ENCODE results near the gene B3GNT7.

B3GNT7 gene

GRCh38 chr2:231384970-231385369, 10.5 kb upstream of the B3GNT7 start:
- Histone ChIP-seq H3K27me3 (ENCODE audit: control insufficient read depth in 3 of 3, insufficient read depth in 3 of 3, low read depth in 1 of 3, low read length in 3 of 3) (no peaks in the 10 kb centered on the region), H3K36me3 (replicated peaks in 1 of 2; ENCODE audit: control insufficient read depth in 2 of 2, insufficient read depth in 2 of 2, low read length in 2 of 2) (no peaks in the 10 kb centered on the region), H3K9ac (ENCODE audit: low read depth, low read length, poor library complexity) (no peak overlapping the region), H2AK5ac (ENCODE audit: low read depth, low read length) (no peak overlapping the region), H2BK15ac (ENCODE audit: low read length) (no peak overlapping the region), H3K27ac (replicated peaks; ENCODE audit: low read length) (no peak overlapping the region), H3K14ac (ENCODE audit: low read length) (no peak overlapping the region), H3K4me3 (ENCODE audit: low read length in 2 of 2) (no peak overlapping the region), H3K4me1 (ENCODE audit: control insufficient read depth in 2 of 2, insufficient read depth in 1 of 2, low read depth in 1 of 2, low read length in 2 of 2) (peaks cover 0 to 3% of the 10 kb centered on the region in 2 donors), H2BK120ac (ENCODE audit: low read depth, low read length) (no peak overlapping the region), H3K79me1 (ENCODE audit: low read depth, low read length) (no peaks in the 10 kb centered on the region), H2BK12ac (ENCODE audit: low read length) (no peak overlapping the region), H3K4me2 (ENCODE audit: insufficient read depth, low read length, poor library complexity, severe bottlenecking) (no peak overlapping the region), H3K9me3 (replicated peaks in 1 of 2; ENCODE audit: control insufficient read depth in 2 of 2, insufficient read depth in 1 of 2, low read depth in 1 of 2, low read length in 2 of 2) (peaks cover 0 to 8% of the 10 kb centered on the region in 2 donors), H2AFZ (ENCODE audit: low read length) (no peak overlapping the region), H4K91ac (ENCODE audit: low read depth, low read length, poor library complexity) (no peak overlapping the region), H3K23ac (ENCODE audit: low read depth, low read length, poor library complexity) (no peak overlapping the region), H2BK5ac (ENCODE audit: low read length) (no peak overlapping the region), H3K18ac (ENCODE audit: low read length) (no peak overlapping the region), H3K4ac (ENCODE audit: low read length) (no peak overlapping the region), H4K8ac (ENCODE audit: low read depth, low read length) (no peak overlapping the region)
- DNase-seq (ENCODE audit: low spot score): no peak
- WGBS, 2 donors (ENCODE audit: extremely low coverage in 2 of 2, insufficient read length in 2 of 2, insufficient replicate concordance in 1 of 2): no CpG with 5 or more reads among the region's 2 CpGs

DNA sequence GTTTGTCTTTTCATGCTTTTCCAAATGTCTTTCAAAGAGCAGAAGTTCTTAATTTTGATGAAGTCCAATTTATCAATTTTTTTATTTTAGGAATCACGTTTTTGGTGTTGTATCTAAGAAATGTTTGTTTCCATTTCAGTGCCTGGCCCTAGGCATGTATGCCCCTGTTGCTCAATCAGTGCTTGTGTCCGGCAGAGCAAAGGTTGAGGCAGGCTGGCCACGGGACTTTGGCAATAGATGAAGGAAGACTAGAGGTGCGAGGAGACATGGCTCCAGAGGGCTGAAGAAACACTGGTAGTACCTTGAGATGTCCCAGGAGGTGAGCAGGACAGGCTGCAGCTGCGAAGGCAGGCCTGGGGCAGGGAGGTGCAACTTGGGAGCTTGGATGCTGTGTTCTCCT, 10.1 kb upstream of the B3GNT7 start:
- Histone ChIP-seq H4K91ac (ENCODE audit: low read depth, low read length, poor library complexity) (no peak overlapping the region), H3K9ac (ENCODE audit: low read depth, low read length, poor library complexity) (no peak overlapping the region), H3K23ac (ENCODE audit: low read depth, low read length, poor library complexity) (no peak overlapping the region), H3K27ac (replicated peaks; ENCODE audit: low read length) (no peak overlapping the region), H3K4ac (ENCODE audit: low read length) (no peak overlapping the region), H3K9me3 (replicated peaks in 1 of 2; ENCODE audit: control insufficient read depth in 2 of 2, insufficient read depth in 1 of 2, low read depth in 1 of 2, low read length in 2 of 2) (peaks cover 0 to 8% of the 10 kb centered on the region in 2 donors), H2BK15ac (ENCODE audit: low read length) (no peak overlapping the region), H3K36me3 (replicated peaks in 1 of 2; ENCODE audit: control insufficient read depth in 2 of 2, insufficient read depth in 2 of 2, low read length in 2 of 2) (no peaks in the 10 kb centered on the region), H2BK120ac (ENCODE audit: low read depth, low read length) (no peak overlapping the region), H2BK12ac (ENCODE audit: low read length) (no peak overlapping the region), H3K4me2 (ENCODE audit: insufficient read depth, low read length, poor library complexity, severe bottlenecking) (no peak overlapping the region), H3K79me1 (ENCODE audit: low read depth, low read length) (no peaks in the 10 kb centered on the region), H4K8ac (ENCODE audit: low read depth, low read length) (no peak overlapping the region), H3K14ac (ENCODE audit: low read length) (no peak overlapping the region), H3K4me1 (ENCODE audit: control insufficient read depth in 2 of 2, insufficient read depth in 1 of 2, low read depth in 1 of 2, low read length in 2 of 2) (peaks cover 0 to 2% of the 10 kb centered on the region in 2 donors), H3K27me3 (ENCODE audit: control insufficient read depth in 3 of 3, insufficient read depth in 3 of 3, low read depth in 1 of 3, low read length in 3 of 3) (no peaks in the 10 kb centered on the region), H3K18ac (ENCODE audit: low read length) (no peak overlapping the region), H3K4me3 (ENCODE audit: low read length in 2 of 2) (peak overlapping the region in 1 of 2 donors; percentile 31), H2AK5ac (ENCODE audit: low read depth, low read length) (no peak overlapping the region), H2AFZ (ENCODE audit: low read length) (no peak overlapping the region), H2BK5ac (ENCODE audit: low read length) (no peak overlapping the region)
- no CpG with 5 or more reads among the region's 5 CpGs for WGBS, 2 donors (ENCODE audit: extremely low coverage in 2 of 2, insufficient read length in 2 of 2, insufficient replicate concordance in 1 of 2)
- DNase-seq (ENCODE audit: low spot score): no peak

DNA sequence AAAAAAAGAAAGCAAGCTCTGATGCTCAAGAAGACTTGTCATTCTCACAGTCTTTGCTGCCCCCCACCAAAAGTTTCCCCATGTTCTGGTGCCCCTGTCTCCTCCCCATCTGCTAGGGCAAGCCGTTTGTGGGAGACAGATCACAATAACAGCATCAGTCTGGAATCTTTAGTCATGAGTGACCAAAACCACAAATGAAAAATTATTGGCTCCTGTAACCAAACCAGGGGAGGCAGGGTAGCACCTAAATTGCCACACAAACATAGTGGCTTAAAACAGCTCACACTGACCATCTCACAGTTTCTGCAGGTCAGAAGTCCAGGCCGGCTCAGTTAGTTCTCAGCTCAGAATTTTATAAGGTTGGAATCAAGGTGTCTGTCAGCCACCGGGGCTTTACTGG, 9.1 kb upstream of the B3GNT7 start:
- H3K4me3 ChIP-seq (ENCODE audit: low read length in 2 of 2): no peak overlapping the region
- H2AFZ ChIP-seq (ENCODE audit: low read length): no peak overlapping the region
- no peak overlapping the region for H3K23ac ChIP-seq (ENCODE audit: low read depth, low read length, poor library complexity)
- no peak overlapping the region for H4K8ac ChIP-seq (ENCODE audit: low read depth, low read length)
- H2BK120ac ChIP-seq (ENCODE audit: low read depth, low read length): no peak overlapping the region
- no peak overlapping the region for H3K14ac ChIP-seq (ENCODE audit: low read length)
- no peak overlapping the region for H3K4ac ChIP-seq (ENCODE audit: low read length)
- H2BK5ac ChIP-seq (ENCODE audit: low read length): no peak overlapping the region
- H3K9me3 ChIP-seq (replicated peaks in 1 of 2; ENCODE audit: control insufficient read depth in 2 of 2, insufficient read depth in 1 of 2, low read depth in 1 of 2, low read length in 2 of 2): peaks cover 0 to 8% of the 10 kb centered on the region in 2 donors
- WGBS, 2 donors (ENCODE audit: extremely low coverage in 2 of 2, insufficient read length in 2 of 2, insufficient replicate concordance in 1 of 2): no CpG with 5 or more reads among the region's 3 CpGs
- H3K27ac ChIP-seq (replicated peaks; ENCODE audit: low read length): no peak overlapping the region
- no peak overlapping the region for H2BK15ac ChIP-seq (ENCODE audit: low read length)
- no peaks in the 10 kb centered on the region for H3K27me3 ChIP-seq (ENCODE audit: control insufficient read depth in 3 of 3, insufficient read depth in 3 of 3, low read depth in 1 of 3, low read length in 3 of 3)
- H3K36me3 ChIP-seq (replicated peaks in 1 of 2; ENCODE audit: control insufficient read depth in 2 of 2, insufficient read depth in 2 of 2, low read length in 2 of 2): no peaks in the 10 kb centered on the region
- no peak overlapping the region for H2AK5ac ChIP-seq (ENCODE audit: low read depth, low read length)
- H4K91ac ChIP-seq (ENCODE audit: low read depth, low read length, poor library complexity): no peak overlapping the region
- no peak overlapping the region for H2BK12ac ChIP-seq (ENCODE audit: low read length)
- H3K4me2 ChIP-seq (ENCODE audit: insufficient read depth, low read length, poor library complexity, severe bottlenecking): no peak overlapping the region
- H3K9ac ChIP-seq (ENCODE audit: low read depth, low read length, poor library complexity): no peak overlapping the region
- peaks cover 0 to 2% of the 10 kb centered on the region in 2 donors for H3K4me1 ChIP-seq (ENCODE audit: control insufficient read depth in 2 of 2, insufficient read depth in 1 of 2, low read depth in 1 of 2, low read length in 2 of 2)
- no peaks in the 10 kb centered on the region for H3K79me1 ChIP-seq (ENCODE audit: low read depth, low read length)
- no peak overlapping the region for H3K18ac ChIP-seq (ENCODE audit: low read length)
- DNase-seq (ENCODE audit: low spot score): no peak

DNA sequence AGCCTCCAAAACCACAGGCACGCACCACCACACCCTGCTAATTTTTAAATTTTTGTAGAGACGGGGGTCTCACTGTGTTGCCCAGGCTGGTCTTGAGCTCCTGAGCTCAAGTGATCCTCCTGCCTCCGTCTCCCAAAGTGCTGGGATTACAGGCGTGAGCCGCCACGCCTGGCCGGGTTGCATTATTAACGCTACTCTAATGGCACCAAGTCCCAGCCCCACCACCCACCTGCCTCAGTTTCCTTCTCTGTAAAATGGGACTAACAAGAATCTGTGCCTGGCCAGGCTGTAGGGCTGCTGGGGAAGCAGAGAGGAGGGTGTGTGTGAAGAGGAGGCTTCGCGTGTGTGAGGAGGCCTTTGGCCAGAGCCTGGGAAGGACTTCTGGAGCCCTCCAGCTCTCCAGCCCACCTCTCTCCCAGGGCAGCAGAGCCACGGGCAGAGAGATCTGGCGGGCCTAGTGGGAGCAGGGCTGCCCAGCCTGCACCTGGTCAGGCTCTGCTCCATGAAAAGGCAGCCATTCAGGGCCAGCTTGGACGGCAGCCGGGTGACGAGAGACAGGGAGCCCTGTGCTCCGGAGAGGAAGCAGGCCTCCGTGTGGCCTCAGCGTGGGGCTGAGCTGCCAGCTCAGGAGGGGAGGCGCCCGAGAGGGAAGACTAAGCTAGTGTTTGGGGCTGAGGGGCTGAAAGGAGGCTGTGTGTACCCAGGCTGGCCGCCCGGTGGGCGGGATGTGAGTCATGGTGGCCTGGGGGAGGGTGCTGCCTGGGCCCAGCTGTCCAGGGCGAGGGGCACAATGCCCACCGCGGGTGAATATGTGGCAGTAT, 7.4 kb upstream of the B3GNT7 start:
- no peak overlapping the region for H2BK120ac ChIP-seq (ENCODE audit: low read depth, low read length)
- no peak overlapping the region for H2BK15ac ChIP-seq (ENCODE audit: low read length)
- no peak overlapping the region for H3K4ac ChIP-seq (ENCODE audit: low read length)
- peaks cover 0 to 8% of the 10 kb centered on the region in 2 donors for H3K9me3 ChIP-seq (replicated peaks in 1 of 2; ENCODE audit: control insufficient read depth in 2 of 2, insufficient read depth in 1 of 2, low read depth in 1 of 2, low read length in 2 of 2)
- H3K14ac ChIP-seq (ENCODE audit: low read length): no peak overlapping the region
- no peak overlapping the region for H3K23ac ChIP-seq (ENCODE audit: low read depth, low read length, poor library complexity)
- H3K27me3 ChIP-seq (ENCODE audit: control insufficient read depth in 3 of 3, insufficient read depth in 3 of 3, low read depth in 1 of 3, low read length in 3 of 3): no peaks in the 10 kb centered on the region
- H2AFZ ChIP-seq (ENCODE audit: low read length): no peak overlapping the region
- no CpG with 5 or more reads among the region's 26 CpGs for WGBS, 2 donors (ENCODE audit: extremely low coverage in 2 of 2, insufficient read length in 2 of 2, insufficient replicate concordance in 1 of 2)
- H3K27ac ChIP-seq (replicated peaks; ENCODE audit: low read length): no peak overlapping the region
- H3K4me1 ChIP-seq (ENCODE audit: control insufficient read depth in 2 of 2, insufficient read depth in 1 of 2, low read depth in 1 of 2, low read length in 2 of 2): peaks cover 0 to 5% of the 10 kb centered on the region in 2 donors
- no peak overlapping the region for H3K4me3 ChIP-seq (ENCODE audit: low read length in 2 of 2)
- no peaks in the 10 kb centered on the region for H3K79me1 ChIP-seq (ENCODE audit: low read depth, low read length)
- H4K91ac ChIP-seq (ENCODE audit: low read depth, low read length, poor library complexity): no peak overlapping the region
- no peak for DNase-seq (ENCODE audit: low spot score)
- H2BK5ac ChIP-seq (ENCODE audit: low read length): no peak overlapping the region
- no peak overlapping the region for H3K9ac ChIP-seq (ENCODE audit: low read depth, low read length, poor library complexity)
- no peak overlapping the region for H4K8ac ChIP-seq (ENCODE audit: low read depth, low read length)
- peak overlapping the region; percentile 90 for H3K18ac ChIP-seq (ENCODE audit: low read length)
- no peak overlapping the region for H3K4me2 ChIP-seq (ENCODE audit: insufficient read depth, low read length, poor library complexity, severe bottlenecking)
- peak overlapping the region; percentile 86 for H2AK5ac ChIP-seq (ENCODE audit: low read depth, low read length)
- peak overlapping the region; percentile 34 for H2BK12ac ChIP-seq (ENCODE audit: low read length)
- H3K36me3 ChIP-seq (replicated peaks in 1 of 2; ENCODE audit: control insufficient read depth in 2 of 2, insufficient read depth in 2 of 2, low read length in 2 of 2): no peaks in the 10 kb centered on the region
